Lower leg skin (tissue), 3 donors: ENCODE measurements around the gene EPG5.

Source experiments
- POLR2A ChIP-seq, 2 donors: fragments of 450-650 bp; IDR thresholded peaks; one replicate each; pipeline ENCODE4 v1.6.1; 2016 to 2017; ENCODE audit warnings: antibody characterized with exemption in 2 of 2, mild to moderate bottlenecking in 1 of 2, moderate library complexity in 1 of 2
- TF ChIP-seq, protein P1 (sequence below), 3 donors: fragments of 450-650 bp; IDR thresholded peaks; one replicate each; pipeline ENCODE4 v1.5.1; 2016; ENCODE audit warnings: antibody characterized with exemption in 3 of 3, mild to moderate bottlenecking in 3 of 3, moderate library complexity in 2 of 3

DNA sequence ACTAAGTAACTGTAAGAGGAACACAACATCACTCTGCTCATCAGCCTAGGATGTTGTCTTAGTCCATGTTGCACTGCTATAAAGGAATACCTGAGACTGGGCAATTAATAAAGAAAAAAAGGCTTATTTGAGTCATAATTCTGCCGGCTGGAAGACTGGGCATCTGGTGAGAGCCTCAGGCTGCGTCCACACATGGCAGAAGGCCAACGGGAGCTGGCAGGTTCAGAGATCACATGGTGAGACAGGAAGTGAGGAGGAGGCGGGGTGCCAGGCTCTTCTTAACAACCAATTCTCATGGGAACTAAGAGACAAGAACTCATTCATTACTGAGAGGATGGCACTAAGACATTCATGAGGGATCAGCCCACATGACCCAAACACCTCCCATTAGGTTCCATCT is 46.8 kb downstream of the EPG5 start:
- TF ChIP-seq, protein P1, sequence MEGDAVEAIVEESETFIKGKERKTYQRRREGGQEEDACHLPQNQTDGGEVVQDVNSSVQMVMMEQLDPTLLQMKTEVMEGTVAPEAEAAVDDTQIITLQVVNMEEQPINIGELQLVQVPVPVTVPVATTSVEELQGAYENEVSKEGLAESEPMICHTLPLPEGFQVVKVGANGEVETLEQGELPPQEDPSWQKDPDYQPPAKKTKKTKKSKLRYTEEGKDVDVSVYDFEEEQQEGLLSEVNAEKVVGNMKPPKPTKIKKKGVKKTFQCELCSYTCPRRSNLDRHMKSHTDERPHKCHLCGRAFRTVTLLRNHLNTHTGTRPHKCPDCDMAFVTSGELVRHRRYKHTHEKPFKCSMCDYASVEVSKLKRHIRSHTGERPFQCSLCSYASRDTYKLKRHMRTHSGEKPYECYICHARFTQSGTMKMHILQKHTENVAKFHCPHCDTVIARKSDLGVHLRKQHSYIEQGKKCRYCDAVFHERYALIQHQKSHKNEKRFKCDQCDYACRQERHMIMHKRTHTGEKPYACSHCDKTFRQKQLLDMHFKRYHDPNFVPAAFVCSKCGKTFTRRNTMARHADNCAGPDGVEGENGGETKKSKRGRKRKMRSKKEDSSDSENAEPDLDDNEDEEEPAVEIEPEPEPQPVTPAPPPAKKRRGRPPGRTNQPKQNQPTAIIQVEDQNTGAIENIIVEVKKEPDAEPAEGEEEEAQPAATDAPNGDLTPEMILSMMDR (IDR thresholded peaks at IDR 0.05): no peak
- no peak for TF ChIP-seq POLR2A (IDR thresholded peaks at IDR 0.05)
